Astrocyte (in vitro differentiated cells and primary cell): ENCODE measurements around the gene ZIC1. TPM values are rescaled to one million over a fixed set of nuclear protein-coding genes. Genes with fewer than 3 reads are reported as not detected.

Source experiments
- DNase-seq: peaks from one replicate; pipeline ENCODE4 v3.0.0-alpha.2; 2010; ENCODE audit warnings: low read depth
- FAIRE-seq: peaks from 2 replicates; lab custom pipeline; 2011; peaks lifted over from hg19 to GRCh38; lab: Jason Lieb, UNC
- H2AFZ ChIP-seq: 2 replicates; pipeline ENCODE4 v1.6.0; 2012; ENCODE audit warnings: low read depth, low read length, inconsistent platforms
- H3K27ac ChIP-seq: 2 replicates; pipeline ENCODE4 v1.5.1; 2011; ENCODE audit warnings: low read depth, low read length, inconsistent platforms
- H3K27me3 ChIP-seq: 2 replicates; pipeline ENCODE4 v1.6.0; 2011; ENCODE audit warnings: low read length, inconsistent platforms; ENCODE audit not compliant: insufficient read depth
- H3K36me3 ChIP-seq: 2 replicates; pipeline ENCODE4 v1.5.1; 2011; ENCODE audit warnings: low read length, inconsistent platforms; ENCODE audit not compliant: insufficient read depth
- H3K4me1 ChIP-seq: 2 replicates; pipeline ENCODE4 v1.5.1; 2011; ENCODE audit warnings: low read length, inconsistent platforms; ENCODE audit not compliant: insufficient read depth
- H3K4me2 ChIP-seq: 2 replicates; pipeline ENCODE4 v1.6.0; 2012; ENCODE audit warnings: low read length, inconsistent platforms
- H3K4me3 ChIP-seq: 2 replicates; pipeline ENCODE4 v1.5.1; 2011; ENCODE audit warnings: low read depth, mild to moderate bottlenecking, low read length, inconsistent platforms; ENCODE audit not compliant: insufficient read depth
- H3K79me2 ChIP-seq: 2 replicates; pipeline ENCODE4 v1.6.0; 2012; ENCODE audit warnings: mild to moderate bottlenecking, low read length, inconsistent platforms; ENCODE audit not compliant: insufficient read depth
- H3K9ac ChIP-seq: 2 replicates; pipeline ENCODE4 v1.6.0; 2012; ENCODE audit warnings: mild to moderate bottlenecking, low read length, inconsistent platforms
- H3K9me3 ChIP-seq: 2 replicates; pipeline ENCODE4 v1.5.1; 2012; ENCODE audit warnings: low read depth, mild to moderate bottlenecking, low read length, inconsistent platforms; ENCODE audit not compliant: insufficient read depth
- H4K20me1 ChIP-seq: 2 replicates; pipeline ENCODE4 v1.6.0; 2012; ENCODE audit warnings: low read length, inconsistent platforms; ENCODE audit not compliant: insufficient read depth
- H3K27ac Mint-ChIP-seq: one replicate; pipeline ENCODE4 v1.8.0; 2021; ENCODE audit warnings: mild to moderate bottlenecking, mixed read lengths; ENCODE audit not compliant: unreplicated experiment
- H3K27me3 Mint-ChIP-seq: one replicate; pipeline ENCODE4 v1.8.0; 2021; ENCODE audit warnings: low read depth, mixed read lengths; ENCODE audit not compliant: unreplicated experiment
- H3K36me3 Mint-ChIP-seq: one replicate; pipeline ENCODE4 v1.8.0; 2021; ENCODE audit warnings: low read depth, mixed read lengths; ENCODE audit not compliant: unreplicated experiment
- H3K4me1 Mint-ChIP-seq: one replicate; pipeline ENCODE4 v1.8.0; 2021; ENCODE audit warnings: low read depth, mixed read lengths; ENCODE audit not compliant: unreplicated experiment
- H3K4me3 Mint-ChIP-seq: one replicate; pipeline ENCODE4 v1.8.0; 2021; ENCODE audit warnings: mild to moderate bottlenecking, moderate library complexity, mixed read lengths; ENCODE audit not compliant: unreplicated experiment
- H3K9me3 Mint-ChIP-seq: one replicate; pipeline ENCODE4 v1.8.0; 2021; ENCODE audit warnings: mild to moderate bottlenecking, mixed read lengths; ENCODE audit not compliant: unreplicated experiment
- CTCF ChIP-seq: IDR thresholded peaks from 2 replicates; pipeline ENCODE4 v1.5.1; 2011; ENCODE audit warnings: low read depth, mild to moderate bottlenecking, inconsistent platforms, low read length, moderate library complexity; ENCODE audit not compliant: insufficient read depth
- EZH2 ChIP-seq: IDR thresholded peaks from 2 replicates; pipeline ENCODE4 v1.6.1; 2012; ENCODE audit warnings: mild to moderate bottlenecking, low read length, inconsistent platforms; ENCODE audit not compliant: insufficient read depth
- total RNA-seq: library from RNA; stranded (reverse); gene quantifications from 2 replicates; pipeline ENCODE4 v1.2.1, GENCODE V29; 2021

ZIC1 gene
- total RNA-seq, 1 donor from 2014 or later = 0.30 TPM

- Mint-ChIP-seq H3K4me3 (no peak overlapping the region), H3K36me3 (no peaks in the 10 kb centered on the region), H3K4me1 (no peaks in the 10 kb centered on the region), H3K27ac (peak overlapping the region; percentile 66), H3K9me3 (peaks cover 13% of the 10 kb centered on the region), H3K27me3 (peaks cover 96% of the 10 kb centered on the region)
- Histone ChIP-seq H3K36me3 (no peaks in the 10 kb centered on the region), H3K9ac (no peak overlapping the region), H3K4me2 (peak overlapping the region; percentile 80), H3K27me3 (peaks cover 76% of the 10 kb centered on the region), H2AFZ (peak overlapping the region; percentile 35), H3K79me2 (no peaks in the 10 kb centered on the region), H3K4me1 (no peaks in the 10 kb centered on the region), H3K27ac (no peak overlapping the region), H3K4me3 (peak overlapping the region; percentile 16), H3K9me3 (no peaks in the 10 kb centered on the region), H4K20me1 (no peaks in the 10 kb centered on the region)
- DNase-seq (no peak), FAIRE-seq (no peak)
- TF ChIP-seq EZH2 (no peak), CTCF (no peak)
Measured at GRCh38 chr3:147360646-147361453, 48.3 kb upstream of the ZIC1 start.

GRCh38 chr3:147361454-147362420 lies 47.4 kb upstream of the ZIC1 start:
- Histone ChIP-seq H3K9me3 (no peaks in the 10 kb centered on the region), H3K27ac (no peak overlapping the region), H3K4me3 (peak overlapping the region; percentile 16), H2AFZ (peak overlapping the region; percentile 35), H3K4me1 (no peaks in the 10 kb centered on the region), H4K20me1 (no peaks in the 10 kb centered on the region), H3K9ac (no peak overlapping the region), H3K4me2 (peak overlapping the region; percentile 80), H3K79me2 (no peaks in the 10 kb centered on the region), H3K36me3 (no peaks in the 10 kb centered on the region), H3K27me3 (peaks cover 67% of the 10 kb centered on the region)
- Mint-ChIP-seq H3K36me3 (no peaks in the 10 kb centered on the region), H3K4me1 (no peaks in the 10 kb centered on the region), H3K27ac (no peak overlapping the region), H3K27me3 (peaks cover 93% of the 10 kb centered on the region), H3K9me3 (peaks cover 11% of the 10 kb centered on the region), H3K4me3 (no peak overlapping the region)
- TF ChIP-seq EZH2 = no peak
- TF ChIP-seq CTCF = peak; percentile 61
- no peak for DNase-seq
- FAIRE-seq = no peak
